ENCODE data around the gene ACAA1.
"Not testable (repeated sequence)": the region's sequence is repeated elsewhere in the genome, so short reads cannot be mapped to it uniquely, and the experiment has no call there.

ACAA1 gene

GRCh38 chr3:38098376-38098723 is 38.6 kb downstream of the ACAA1 start:
- DNase-seq = no peak

DNA sequence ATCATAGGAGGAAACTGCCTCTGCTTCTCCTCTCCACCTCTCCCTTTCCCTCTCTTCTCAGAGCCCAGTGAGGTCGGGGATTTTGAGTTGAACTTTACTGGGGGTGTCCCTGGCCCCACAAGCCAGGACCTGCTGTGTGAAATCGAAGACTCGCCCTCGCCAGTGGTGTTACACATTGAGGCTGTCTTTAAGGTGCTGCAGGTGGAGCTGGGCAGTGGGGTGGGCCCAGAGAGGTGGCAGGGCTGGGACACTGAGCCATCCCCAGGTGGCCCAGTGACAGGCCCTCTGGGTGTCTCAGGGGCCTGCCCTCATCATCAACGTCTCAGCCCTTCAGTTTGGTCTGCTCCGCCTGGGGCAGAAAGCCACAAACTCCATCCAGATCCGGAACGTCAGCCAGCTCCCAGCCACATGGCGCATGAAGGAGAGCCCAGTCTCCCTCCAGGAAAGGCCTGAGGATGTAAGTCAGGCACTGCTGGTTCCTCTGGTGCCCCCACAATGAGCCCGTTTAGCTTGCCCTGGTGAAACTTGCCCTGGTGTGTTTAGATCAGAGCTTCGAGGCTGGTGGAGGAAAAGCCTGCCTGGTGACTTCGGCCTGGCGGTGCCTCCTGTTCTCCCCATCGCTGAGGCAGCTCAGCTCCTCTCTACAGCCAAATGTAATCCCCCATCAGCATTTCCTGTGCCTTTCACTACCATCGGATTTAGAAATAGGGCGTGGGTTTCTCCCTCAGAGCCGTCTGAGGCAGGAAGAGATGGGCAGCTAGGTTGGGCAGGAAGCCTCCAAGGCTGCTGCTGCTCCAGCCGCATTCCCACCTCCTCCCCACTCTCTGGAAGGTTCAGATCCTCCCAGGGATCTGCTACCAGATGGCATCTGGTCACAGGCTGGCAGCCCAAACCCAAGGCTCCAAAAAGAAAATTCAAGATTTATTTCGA is 39.2 kb downstream of the ACAA1 start:
- no peak for DNase-seq

GRCh38 chr3:38095669-38096483 is 41.1 kb downstream of the ACAA1 start:
- no peak for DNase-seq

DNA sequence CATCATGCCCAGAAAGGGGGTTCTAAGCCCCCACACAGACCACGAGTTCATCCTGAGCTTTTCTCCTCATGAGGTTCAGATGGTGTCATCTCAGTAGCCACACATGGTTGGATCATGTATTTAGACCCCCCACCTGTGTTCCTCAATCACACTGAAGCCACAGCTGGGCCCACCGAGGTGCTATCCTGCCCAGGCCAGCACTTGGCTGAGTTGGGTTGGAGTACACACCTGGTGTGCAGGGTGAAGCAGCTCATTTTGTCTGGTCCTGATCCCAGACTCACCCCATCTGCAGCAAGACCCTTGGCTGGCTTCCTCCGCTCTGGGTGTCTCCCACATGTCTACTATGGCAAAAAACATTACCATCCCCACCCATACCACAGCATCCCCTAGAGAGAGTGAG is 41.9 kb downstream of the ACAA1 start:
- no peak for DNase-seq

DNA sequence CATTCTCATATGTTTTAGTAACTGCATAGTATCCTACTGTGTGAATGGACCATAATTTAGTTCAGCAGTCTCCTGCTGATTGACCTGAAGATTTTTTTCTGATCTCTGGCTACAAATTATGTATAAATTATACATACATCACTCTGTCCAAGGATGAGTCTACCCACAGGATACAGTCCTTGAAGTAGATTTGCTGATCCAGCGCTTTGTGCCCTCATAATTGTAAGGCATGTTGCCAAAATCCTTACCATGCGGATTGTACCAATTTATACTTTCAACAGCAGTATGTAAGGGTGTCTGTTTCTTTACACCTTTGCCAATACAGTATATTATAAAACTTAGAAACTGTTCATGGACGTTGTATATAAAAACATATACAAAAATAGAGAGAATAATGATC is 46.5 kb downstream of the ACAA1 start:
- DNase-seq = no peak

DNA sequence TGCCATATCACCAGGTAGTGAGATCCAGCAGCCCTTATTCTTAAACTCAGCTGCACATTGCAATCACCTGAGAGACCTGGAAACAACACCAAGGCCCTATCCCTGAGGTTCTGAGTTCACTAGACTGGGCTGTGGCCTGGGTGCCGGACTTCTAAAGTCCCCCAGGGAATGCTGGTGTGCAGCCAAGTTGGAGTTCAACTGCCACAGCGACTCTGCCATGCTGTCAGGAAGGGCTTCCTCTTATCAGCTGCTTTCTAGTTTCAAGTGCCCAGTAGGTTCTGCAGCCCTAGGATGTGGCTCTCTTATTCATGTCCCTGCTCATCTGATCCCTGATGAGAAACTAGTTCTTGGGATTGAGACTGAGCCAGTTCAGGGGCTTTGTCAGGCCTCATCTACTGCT is 47.8 kb downstream of the ACAA1 start:
- no peak for DNase-seq

DNA sequence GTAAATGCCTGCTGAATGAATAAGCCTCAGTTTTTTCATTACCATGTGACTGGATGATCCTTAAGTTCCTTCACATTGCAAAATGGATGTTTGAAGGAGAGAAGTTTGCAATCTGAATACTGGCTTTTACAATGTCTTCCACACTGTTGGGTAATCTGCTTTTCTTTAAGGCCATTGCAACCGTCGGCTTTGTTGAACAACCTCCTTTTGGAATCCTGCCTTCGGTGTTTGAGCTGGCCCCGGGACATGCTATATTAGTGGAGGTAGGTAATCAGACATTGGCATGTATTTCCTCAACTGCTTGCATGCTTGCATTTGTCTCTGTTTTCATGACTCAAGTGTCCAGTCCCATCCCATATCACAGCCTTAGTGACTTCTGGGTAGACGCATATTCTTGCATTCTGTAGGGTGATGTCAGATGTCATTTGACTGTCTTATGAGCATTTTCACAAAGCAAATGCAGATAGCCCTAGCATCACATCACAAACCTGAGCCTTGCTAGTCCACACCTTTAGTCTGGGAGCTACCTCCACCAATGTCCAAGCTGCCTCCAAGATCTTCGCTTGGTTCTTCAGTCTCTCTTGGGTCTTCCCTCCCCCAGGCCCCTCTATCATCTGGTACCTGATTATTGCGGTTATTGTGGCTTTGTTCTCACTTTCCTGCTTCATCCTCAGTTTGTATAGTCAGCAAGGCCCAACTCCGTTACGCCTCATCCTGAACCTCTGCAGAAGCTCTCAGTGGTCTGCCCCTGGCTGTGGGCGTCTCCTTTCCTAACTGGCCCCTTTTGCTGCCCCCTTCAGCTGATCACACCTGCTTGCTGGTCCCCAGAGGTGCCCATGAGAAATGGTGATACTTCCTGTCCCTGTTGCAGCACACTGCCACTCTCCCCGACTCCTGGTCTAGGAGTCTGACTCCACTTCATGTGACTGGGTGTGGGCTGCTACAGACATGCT is 48.5 kb downstream of the ACAA1 start:
- no peak for DNase-seq

DNA sequence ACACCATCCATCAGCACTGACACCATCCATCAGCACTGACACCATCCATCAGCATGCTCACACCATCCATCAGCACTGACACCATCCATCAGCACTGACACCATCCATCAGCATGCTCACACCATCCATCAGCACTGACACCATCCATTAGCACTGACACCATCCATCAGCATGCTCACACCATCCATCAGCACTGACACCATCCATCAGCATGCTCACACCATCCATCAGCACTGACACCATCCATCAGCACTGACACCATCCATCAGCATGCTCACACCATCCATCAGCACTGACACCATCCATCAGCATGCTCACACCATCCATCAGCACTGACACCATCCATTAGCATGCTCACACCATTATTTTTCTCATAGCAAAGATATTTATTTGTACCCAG is 49.6 kb downstream of the ACAA1 start:
- DNase-seq = not testable (repeated sequence)

GRCh38 chr3:38086496-38086895 is 50.4 kb downstream of the ACAA1 start:
- no peak for DNase-seq

GRCh38 chr3:38085943-38086324 is 51.0 kb downstream of the ACAA1 start:
- DNase-seq = no peak

GRCh38 chr3:38085311-38085942 is 51.5 kb downstream of the ACAA1 start:
- no peak for DNase-seq

- peak in 1 of 2 experiments; percentile 25 for DNase-seq
Observed at GRCh38 chr3:38084334-38085310, 52.3 kb downstream of the ACAA1 start.

DNA sequence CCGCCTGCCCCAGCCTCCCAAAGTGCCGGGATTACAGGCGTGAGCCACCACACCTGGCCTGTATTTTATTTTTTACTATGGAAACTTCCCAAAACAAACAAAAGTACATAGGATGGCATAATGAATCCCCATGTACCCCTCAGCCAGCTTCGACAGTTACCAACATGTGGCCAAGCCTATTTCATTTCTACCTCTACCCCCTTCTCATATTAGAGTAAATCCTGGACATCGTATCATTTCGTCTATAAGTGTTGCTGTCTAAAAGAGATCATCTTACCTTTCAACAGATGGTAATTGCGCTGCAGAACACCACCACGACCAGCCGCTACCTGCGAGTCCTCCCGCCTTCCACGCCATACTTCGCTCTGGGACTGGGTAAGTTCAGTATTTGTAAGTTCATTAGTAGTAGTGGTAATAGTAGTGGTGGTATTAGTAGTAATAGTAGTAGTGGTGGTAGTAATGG is 53.0 kb downstream of the ACAA1 start:
- no peak for DNase-seq

DNA sequence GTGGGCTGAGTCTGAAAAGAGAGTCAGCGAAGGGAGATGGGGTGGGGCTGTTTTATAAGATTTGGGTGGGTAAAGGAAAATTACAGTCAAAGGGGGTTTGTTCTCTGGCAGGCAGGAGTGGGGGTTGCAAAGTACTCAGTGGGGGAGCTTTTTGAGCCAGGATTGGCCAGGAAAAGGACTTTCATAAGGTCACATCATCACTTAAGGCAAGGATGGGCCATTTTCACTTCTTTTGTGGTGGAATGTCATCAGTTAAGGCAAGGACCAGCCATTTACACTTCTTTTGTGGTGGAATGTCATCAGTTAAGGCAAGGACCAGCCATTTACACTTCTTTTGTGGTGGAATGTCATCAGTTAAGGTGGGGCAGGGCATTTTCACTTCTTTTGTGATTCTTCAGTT is 53.7 kb downstream of the ACAA1 start:
- DNase-seq = not testable (repeated sequence)

DNA sequence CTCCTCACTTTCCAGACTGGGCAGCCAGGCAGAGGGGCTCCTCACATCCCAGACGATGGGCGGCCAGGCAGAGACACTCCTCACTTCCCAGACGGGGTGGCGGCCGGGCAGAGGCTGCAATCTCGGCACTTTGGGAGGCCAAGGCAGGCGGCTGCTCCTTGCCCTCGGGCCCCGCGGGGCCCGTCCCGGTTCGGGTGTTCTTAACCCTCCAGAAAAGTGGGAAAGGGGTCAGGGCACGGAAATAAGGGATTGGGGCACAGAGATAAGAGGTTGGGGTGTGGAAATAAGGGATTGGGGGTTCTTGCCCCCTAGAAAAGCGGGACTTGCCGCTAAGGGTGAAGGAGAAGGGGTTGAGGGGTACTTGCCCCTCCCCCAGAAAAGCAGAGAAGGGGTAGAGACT is 54.6 kb downstream of the ACAA1 start:
- DNase-seq = not testable (repeated sequence)

- DNase-seq = not testable (repeated sequence)
Observed at GRCh38 chr3:38077073-38077472, 59.9 kb downstream of the ACAA1 start.

All from activated T-cell treated with anti-CD3 and anti-CD28 coated beads, Interleukin-2, amount 50 U/mL, for 48 hours (primary cell).